OCI-LY7 (cell line): ENCODE data around the gene XPO4. TPM values are rescaled to one million over a fixed set of nuclear protein-coding genes. Genes with fewer than 3 reads are reported as not detected.
"Not testable (repeated sequence)": the region's sequence is repeated elsewhere in the genome, so short reads cannot be mapped to it uniquely, and the experiment has no call there.

ENCODE experiments used
- BruUV-seq: library from RNA; stranded (reverse); fragments of 400-500 nt; replicated peaks from 2 replicates; lab custom pipeline; 2021; lab: Mats Ljungman, UMichigan
- CTCF ChIA-PET: fragments of 300-600 bp; sonication (Branson Sonifier 250); formaldehyde crosslinking; loops from one replicate; lab custom pipeline; 2022; ENCODE audit warnings: antibody characterized with exemption; ENCODE audit not compliant: unreplicated experiment; lab: Charles Lee
- POLR2A ChIA-PET: fragments of 300-600 bp; sonication (Branson Sonifier 250); formaldehyde crosslinking; loops from one replicate; lab custom pipeline; 2022; ENCODE audit warnings: antibody characterized with exemption; lab: Charles Lee
- DNase-seq: peaks from one replicate; pipeline ENCODE4 v3.0.0-alpha.2; 2015; ENCODE audit warnings: low spot score
- H2AFZ ChIP-seq: fragments of 200-600 bp; sonication (generic), shearing (Covaris generic); 2 replicates; pipeline ENCODE4 v1.6.1; 2014; ENCODE audit warnings: mild to moderate bottlenecking, antibody characterized with exemption, low read length, moderate library complexity
- H3K27ac ChIP-seq: fragments of 200-600 bp; sonication (generic); 2 replicates; pipeline ENCODE4 v1.5.1; 2014; ENCODE audit warnings: mixed run types, low read depth, mild to moderate bottlenecking, moderate library complexity, low read length, inconsistent platforms; ENCODE audit not compliant: poor library complexity, severe bottlenecking
- H3K36me3 ChIP-seq: fragments of 200-600 bp; sonication (generic); 2 replicates; pipeline ENCODE4 v1.6.1; 2014; ENCODE audit warnings: mild to moderate bottlenecking, antibody characterized with exemption, low read length, moderate library complexity, mixed read lengths; ENCODE audit not compliant: insufficient read depth
- H3K4me1 ChIP-seq: fragments of 200-600 bp; sonication (generic); 2 replicates; pipeline ENCODE4 v1.5.1; 2014; ENCODE audit warnings: mild to moderate bottlenecking, low read length; ENCODE audit not compliant: insufficient read depth, poor library complexity, severe bottlenecking
- H3K4me2 ChIP-seq: fragments of 200-600 bp; sonication (generic); 2 replicates; pipeline ENCODE4 v1.6.1; 2014; ENCODE audit warnings: mild to moderate bottlenecking, low read length
- H3K4me3 ChIP-seq: fragments of 200-600 bp; sonication (generic); 2 replicates; pipeline ENCODE4 v1.5.1; 2014; ENCODE audit warnings: mild to moderate bottlenecking, low read depth, low read length; ENCODE audit not compliant: poor library complexity, severe bottlenecking
- H3K79me2 ChIP-seq: fragments of 200-600 bp; sonication (generic); 2 replicates; pipeline ENCODE4 v1.6.1; 2016; ENCODE audit warnings: low read depth, mild to moderate bottlenecking, low read length, moderate library complexity, mixed read lengths; ENCODE audit not compliant: insufficient read depth
- H3K9me2 ChIP-seq: fragments of 200-600 bp; sonication (generic); 2 replicates; pipeline ENCODE4 v1.6.1; 2016; ENCODE audit warnings: mild to moderate bottlenecking, low read length, mixed read lengths; ENCODE audit not compliant: insufficient read depth
- H3K9me3 ChIP-seq: fragments of 200-600 bp; sonication (generic); 2 replicates; pipeline ENCODE4 v1.6.1; 2014; ENCODE audit warnings: mild to moderate bottlenecking, mixed run types, low read length, mixed read lengths
- H4K20me1 ChIP-seq: fragments of 200-600 bp; sonication (generic); 2 replicates; pipeline ENCODE4 v1.6.1; 2014; ENCODE audit warnings: mild to moderate bottlenecking, antibody characterized with exemption, low read length, moderate library complexity, mixed read lengths; ENCODE audit not compliant: insufficient read depth
- CTCF ChIP-seq: fragments of 200-600 bp; sonication (generic); conservative IDR thresholded peaks from 2 replicates; pipeline ENCODE4 v1.5.1; 2014; ENCODE audit warnings: mild to moderate bottlenecking, antibody characterized with exemption, low read length, moderate library complexity, mixed read lengths
- EZH2phosphoT487 ChIP-seq: fragments of 200-600 bp; sonication (generic); IDR thresholded peaks from 2 replicates; pipeline ENCODE4 v1.6.1; 2018; ENCODE audit warnings: low read depth, borderline replicate concordance, mild to moderate bottlenecking, mixed run types, antibody characterized with exemption, low read length, moderate library complexity, mixed read lengths
- intact Hi-C: fragments of 100-400 bp; cut with micrococcal nuclease; formaldehyde crosslinking; loops from one replicate; pipeline ENCODE4 v1.10.0; 2022; ENCODE audit not compliant: unreplicated experiment
- total RNA-seq, 2 experiments: library from RNA; depleted of rRNA in 1 of 2; stranded (reverse); fragments of >200 nt in 1 of 2; shearing (Covaris generic) in 1 of 2; gene quantifications; 2 replicates each; pipeline ENCODE4 v1.2.3, GENCODE V29; 2014 to 2022

Gene XPO4
- total RNA-seq, 2 experiments from 2014 or later = 20.6 to 26.9 TPM

GRCh38 chr13:20894245-20894644, 8.3 kb downstream of the XPO4 start:
- POLR2A ChIA-PET = interaction anchor here (0.7 kb wide), 1 partner anchor 1699 kb away, joined by 3 read pairs; no protein-coding TSS in a partner anchor
- no peaks in the 10 kb centered on the region for H3K9me3 ChIP-seq
- H3K4me2 ChIP-seq = no peak overlapping the region
- no peaks in the 10 kb centered on the region for H3K9me2 ChIP-seq
- intact Hi-C loops = no loop called here
- TF ChIP-seq EZH2phosphoT487 = no peak
- TF ChIP-seq CTCF = no peak
- peaks cover 21% of the 10 kb centered on the region for H4K20me1 ChIP-seq
- H3K27ac ChIP-seq = no peak overlapping the region
- no TSS peak for BruUV-seq
- H3K4me3 ChIP-seq = no peak overlapping the region
- CTCF ChIA-PET = no interaction called here
- no peak for DNase-seq
- no peak overlapping the region for H2AFZ ChIP-seq
- peaks cover 85% of the 10 kb centered on the region for H3K36me3 ChIP-seq
- peaks cover 5% of the 10 kb centered on the region for H3K4me1 ChIP-seq
- H3K79me2 ChIP-seq = peaks cover 100% of the 10 kb centered on the region

- ChIA-PET CTCF (no interaction called here), POLR2A (interaction anchor here (0.7 to 1.7 kb wide), 3 partner anchors 8 to 152 kb away, joined by 3 to 5 read pairs (median 4); no protein-coding TSS in a partner anchor)
- intact Hi-C loops = no loop called here
- TF ChIP-seq EZH2phosphoT487 = no peak
- TF ChIP-seq CTCF = no peak
- H3K4me1 ChIP-seq = no peaks in the 10 kb centered on the region
- no TSS peak for BruUV-seq
- no peak overlapping the region for H3K4me2 ChIP-seq
- DNase-seq = no peak
- H3K79me2 ChIP-seq = peaks cover 100% of the 10 kb centered on the region
- no peak overlapping the region for H2AFZ ChIP-seq
- H4K20me1 ChIP-seq = peaks cover 8% of the 10 kb centered on the region; the same call in 1 of the 2 replicates
- H3K27ac ChIP-seq = no peak overlapping the region
- no peak overlapping the region for H3K4me3 ChIP-seq
- peaks cover 87% of the 10 kb centered on the region for H3K36me3 ChIP-seq
- H3K9me2 ChIP-seq = no peaks in the 10 kb centered on the region
- no peaks in the 10 kb centered on the region for H3K9me3 ChIP-seq
These were observed 10.8 kb downstream of the XPO4 start for GRCh38 chr13:20891768-20892167.

- Histone ChIP-seq H3K9me2 (no peaks in the 10 kb centered on the region), H3K27ac (no peak overlapping the region), H3K4me3 (no peak overlapping the region), H3K4me1 (no peaks in the 10 kb centered on the region), H3K36me3 (peaks cover 87% of the 10 kb centered on the region), H3K79me2 (peaks cover 100% of the 10 kb centered on the region), H3K9me3 (no peaks in the 10 kb centered on the region), H4K20me1 (peaks cover 4% of the 10 kb centered on the region; the same call in 1 of the 2 replicates), H3K4me2 (no peak overlapping the region), H2AFZ (no peak overlapping the region)
- no peak for TF ChIP-seq CTCF
- TF ChIP-seq EZH2phosphoT487 = no peak
- DNase-seq = no peak
- CTCF ChIA-PET = no interaction called here
- intact Hi-C loops = no loop called here
- BruUV-seq = no TSS peak
- POLR2A ChIA-PET = interaction anchor here (0.7 to 1.7 kb wide), 3 partner anchors 9 to 470 kb away, joined by 4 to 6 read pairs (median 5); no protein-coding TSS in a partner anchor
These were observed 11.5 kb downstream of the XPO4 start for GRCh38 chr13:20891034-20891433.

GRCh38 chr13:20890540-20890939, 12.0 kb downstream of the XPO4 start:
- H3K4me2 ChIP-seq, H3K4me3 ChIP-seq, H4K20me1 ChIP-seq, H3K9me3 ChIP-seq, BruUV-seq, DNase-seq, CTCF ChIA-PET, H2AFZ ChIP-seq, H3K9me2 ChIP-seq, H3K4me1 ChIP-seq, H3K27ac ChIP-seq, intact Hi-C loops: not testable (repeated sequence)
- POLR2A ChIA-PET = interaction anchor here (1.7 kb wide), 1 partner anchor 9 kb away, joined by 5 read pairs; no protein-coding TSS in a partner anchor
- H3K79me2 ChIP-seq = peaks cover 100% of the 10 kb centered on the region
- H3K36me3 ChIP-seq = peaks cover 87% of the 10 kb centered on the region
